Karpas-422 (cell line): ENCODE data around the gene RASSF4. TPM values are rescaled to one million over a fixed set of nuclear protein-coding genes. Genes with fewer than 3 reads are reported as not detected.

Experiments
- DNase-seq: peaks from one replicate; pipeline ENCODE4 v3.0.0-alpha.2; 2015
- H2AFZ ChIP-seq: fragments of 200-600 bp; sonication (generic); 2 replicates; pipeline ENCODE4 v1.6.1; 2014; ENCODE audit warnings: antibody characterized with exemption, low read length, mixed read lengths
- H3K27ac ChIP-seq: fragments of 200-600 bp; sonication (generic); 2 replicates; pipeline ENCODE4 v1.5.1; 2014; ENCODE audit warnings: mild to moderate bottlenecking, low read length, moderate library complexity
- H3K27me3 ChIP-seq: fragments of 200-600 bp; sonication (generic); 2 replicates; pipeline ENCODE4 v1.6.1; 2014; ENCODE audit warnings: low read length, mixed read lengths
- H3K36me3 ChIP-seq: fragments of 200-600 bp; sonication (generic); 2 replicates; pipeline ENCODE4 v1.6.1; 2014; ENCODE audit warnings: low read length, mixed read lengths; ENCODE audit not compliant: insufficient read depth
- H3K4me1 ChIP-seq: fragments of 200-600 bp; sonication (generic); 2 replicates; pipeline ENCODE4 v1.6.1; 2014; ENCODE audit warnings: mild to moderate bottlenecking, low read length, mixed read lengths
- H3K4me2 ChIP-seq: fragments of 200-600 bp; sonication (generic); 2 replicates; pipeline ENCODE4 v1.6.1; 2014; ENCODE audit warnings: low read length, low read depth, mild to moderate bottlenecking; ENCODE audit not compliant: poor library complexity, severe bottlenecking
- H3K4me3 ChIP-seq: fragments of 200-600 bp; sonication (generic); 2 replicates; pipeline ENCODE4 v1.5.1; 2014; ENCODE audit warnings: mild to moderate bottlenecking, antibody characterized with exemption, low read length, mixed read lengths
- H3K79me2 ChIP-seq: fragments of 200-600 bp; sonication (generic); 2 replicates; pipeline ENCODE4 v1.6.1; 2014; ENCODE audit warnings: mild to moderate bottlenecking, low read length, mixed read lengths
- H3K9ac ChIP-seq: fragments of 200-600 bp; sonication (generic); 2 replicates; pipeline ENCODE4 v1.6.0; 2014; ENCODE audit warnings: low read length
- H3K9me2 ChIP-seq: fragments of 200-600 bp; sonication (generic), shearing (Covaris generic); replicated peaks from 2 replicates; pipeline ENCODE4 v1.6.0; 2014; ENCODE audit warnings: mild to moderate bottlenecking, low read length, moderate library complexity; ENCODE audit not compliant: insufficient read depth
- H3K9me3 ChIP-seq: fragments of 300-700, 200-600 bp; sonication (generic); 2 replicates; pipeline ENCODE4 v1.6.1; 2014; ENCODE audit warnings: low read length, mixed read lengths
- H4K20me1 ChIP-seq: fragments of 200-600 bp; sonication (generic); 2 replicates; pipeline ENCODE4 v1.6.1; 2014; ENCODE audit warnings: mild to moderate bottlenecking, antibody characterized with exemption, low read length, low read depth; ENCODE audit not compliant: insufficient read depth
- total RNA-seq: library from RNA; depleted of rRNA; stranded (reverse); fragments of >200 nt; shearing (Covaris generic); gene quantifications from 2 replicates; pipeline ENCODE4 v1.2.3, GENCODE V29; 2014; ENCODE audit warnings: low replicate concordance

RASSF4 gene
- total RNA-seq, 1 experiment from 2014 or later, result 3.6 TPM

DNA sequence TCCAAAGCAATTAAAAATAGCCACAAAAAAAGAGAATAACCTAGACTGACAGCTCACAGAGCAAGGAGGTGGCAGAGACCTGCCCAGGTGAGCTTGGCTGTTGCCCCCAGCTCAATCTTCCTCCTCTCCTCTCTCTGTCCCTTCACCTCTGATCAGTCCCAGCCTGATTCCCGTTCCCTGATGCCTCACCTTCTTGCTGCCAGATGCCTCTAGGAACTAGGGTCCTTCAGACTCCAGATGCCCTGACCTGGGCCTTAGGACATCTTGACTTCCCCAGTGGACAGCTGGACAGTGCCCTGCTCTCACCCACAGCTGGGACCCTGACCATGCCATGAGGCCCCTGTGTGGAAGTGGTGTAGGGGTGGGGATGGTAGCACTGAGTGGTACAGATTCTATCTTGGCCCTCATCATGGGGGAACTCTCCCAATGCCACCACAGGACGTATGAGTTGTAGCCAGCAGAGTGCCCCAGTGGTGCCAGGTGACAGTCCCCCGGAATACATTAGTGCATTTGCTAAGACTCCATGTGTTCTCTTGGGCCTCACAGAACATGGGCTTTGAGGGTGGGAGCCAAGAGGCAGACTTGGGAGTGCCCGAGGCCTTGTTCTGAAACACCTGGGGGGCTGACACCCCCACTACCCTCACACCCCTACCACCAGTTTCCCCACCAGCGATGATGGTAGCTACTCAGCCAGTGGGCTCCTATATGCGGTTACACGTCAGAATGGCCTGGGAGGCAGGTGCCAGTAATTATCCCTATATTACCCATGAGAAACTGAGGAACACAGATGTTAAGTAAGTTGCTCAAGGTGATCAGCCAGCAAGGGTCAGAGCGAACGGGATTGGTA is 17.0 kb downstream of the RASSF4 start:
- no peaks in the 10 kb centered on the region for H3K36me3 ChIP-seq
- no peaks in the 10 kb centered on the region for H3K27me3 ChIP-seq
- H3K4me1 ChIP-seq, result peaks cover 22% of the 10 kb centered on the region
- no peak overlapping the region for H2AFZ ChIP-seq
- no peak for DNase-seq
- H3K4me2 ChIP-seq, result no peak overlapping the region
- no peaks in the 10 kb centered on the region for H3K9me2 ChIP-seq
- no peak overlapping the region for H3K9ac ChIP-seq
- H3K79me2 ChIP-seq, result no peaks in the 10 kb centered on the region
- H3K27ac ChIP-seq, result no peak overlapping the region
- no peaks in the 10 kb centered on the region for H3K9me3 ChIP-seq
- H4K20me1 ChIP-seq, result no peaks in the 10 kb centered on the region
- H3K4me3 ChIP-seq, result no peak overlapping the region

DNA sequence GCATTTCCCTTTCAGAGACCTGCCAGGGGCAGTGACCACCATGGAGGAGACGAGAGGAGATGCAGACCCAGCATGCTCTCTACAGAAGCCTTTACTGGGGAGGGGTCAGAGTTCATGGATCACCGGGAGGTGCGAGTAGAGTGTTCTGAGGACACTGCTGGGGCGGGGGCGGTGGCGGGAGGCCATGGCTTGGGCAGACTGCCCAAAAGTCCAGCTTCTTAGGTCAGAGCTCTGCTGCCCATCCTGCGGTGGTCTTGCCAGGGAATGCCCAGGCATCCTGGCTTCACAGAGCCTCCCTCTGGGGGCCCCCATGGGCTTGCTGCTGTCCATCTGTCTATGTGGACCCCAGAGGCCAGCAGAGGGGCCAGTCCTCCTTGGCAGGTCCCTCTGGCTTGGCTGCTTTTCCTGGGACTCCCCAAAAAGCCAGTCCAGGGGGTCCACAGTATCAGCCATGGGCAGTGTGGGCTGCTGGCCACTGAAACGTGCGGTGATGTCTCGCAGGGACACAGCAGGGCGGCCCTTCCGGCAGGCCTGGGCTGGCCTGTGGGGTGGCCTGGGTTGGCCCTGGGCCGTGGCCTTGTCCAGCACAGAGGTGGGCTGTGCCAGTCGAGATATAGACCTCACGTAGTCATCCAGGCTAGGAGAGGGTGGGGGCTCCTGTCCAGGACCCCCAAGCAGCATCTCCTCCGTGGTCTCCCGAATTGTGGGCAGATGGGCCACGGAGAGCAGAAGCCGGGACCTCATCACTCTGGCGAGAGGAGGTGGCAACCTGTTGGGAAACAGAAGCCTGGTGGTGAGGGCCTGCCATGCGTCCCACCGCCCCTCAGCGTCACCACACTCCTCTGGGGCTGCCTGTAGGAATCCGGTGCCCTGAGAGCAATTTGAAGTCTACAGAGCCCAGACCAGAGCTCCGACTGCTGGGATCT is 17.9 kb downstream of the RASSF4 start:
- Histone ChIP-seq H3K36me3 (no peaks in the 10 kb centered on the region), H3K9me2 (no peaks in the 10 kb centered on the region), H3K27me3 (no peaks in the 10 kb centered on the region), H3K79me2 (no peaks in the 10 kb centered on the region), H3K9me3 (no peaks in the 10 kb centered on the region), H4K20me1 (no peaks in the 10 kb centered on the region), H2AFZ (no peak overlapping the region), H3K4me2 (no peak overlapping the region), H3K4me3 (no peak overlapping the region), H3K27ac (no peak overlapping the region), H3K4me1 (peaks cover 22% of the 10 kb centered on the region), H3K9ac (no peak overlapping the region)
- no peak for DNase-seq

DNA sequence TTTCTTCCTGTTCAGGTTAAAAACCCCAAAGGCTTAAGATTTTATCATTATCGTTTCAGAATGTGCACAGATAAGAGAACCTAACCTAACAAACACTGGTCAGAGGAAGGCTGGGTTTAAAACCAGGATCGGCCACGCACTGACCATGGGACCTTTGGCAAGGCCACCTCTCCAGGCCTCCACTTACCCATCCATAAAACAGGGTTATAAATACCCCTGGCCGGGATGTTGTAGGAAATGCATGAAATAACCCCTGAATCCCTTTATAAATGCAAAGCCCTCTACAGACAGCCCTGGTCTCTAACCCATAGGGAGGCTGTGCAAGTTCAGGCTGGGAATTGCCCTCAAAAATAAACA is 18.6 kb downstream of the RASSF4 start:
- Histone ChIP-seq H3K9me3 (no peaks in the 10 kb centered on the region), H3K27me3 (no peaks in the 10 kb centered on the region), H3K79me2 (no peaks in the 10 kb centered on the region), H4K20me1 (no peaks in the 10 kb centered on the region), H3K4me2 (no peak overlapping the region), H3K9me2 (no peaks in the 10 kb centered on the region), H3K4me1 (peaks cover 16% of the 10 kb centered on the region), H3K9ac (no peak overlapping the region), H3K36me3 (no peaks in the 10 kb centered on the region), H3K27ac (no peak overlapping the region), H3K4me3 (no peak overlapping the region), H2AFZ (no peak overlapping the region)
- DNase-seq, result no peak

DNA sequence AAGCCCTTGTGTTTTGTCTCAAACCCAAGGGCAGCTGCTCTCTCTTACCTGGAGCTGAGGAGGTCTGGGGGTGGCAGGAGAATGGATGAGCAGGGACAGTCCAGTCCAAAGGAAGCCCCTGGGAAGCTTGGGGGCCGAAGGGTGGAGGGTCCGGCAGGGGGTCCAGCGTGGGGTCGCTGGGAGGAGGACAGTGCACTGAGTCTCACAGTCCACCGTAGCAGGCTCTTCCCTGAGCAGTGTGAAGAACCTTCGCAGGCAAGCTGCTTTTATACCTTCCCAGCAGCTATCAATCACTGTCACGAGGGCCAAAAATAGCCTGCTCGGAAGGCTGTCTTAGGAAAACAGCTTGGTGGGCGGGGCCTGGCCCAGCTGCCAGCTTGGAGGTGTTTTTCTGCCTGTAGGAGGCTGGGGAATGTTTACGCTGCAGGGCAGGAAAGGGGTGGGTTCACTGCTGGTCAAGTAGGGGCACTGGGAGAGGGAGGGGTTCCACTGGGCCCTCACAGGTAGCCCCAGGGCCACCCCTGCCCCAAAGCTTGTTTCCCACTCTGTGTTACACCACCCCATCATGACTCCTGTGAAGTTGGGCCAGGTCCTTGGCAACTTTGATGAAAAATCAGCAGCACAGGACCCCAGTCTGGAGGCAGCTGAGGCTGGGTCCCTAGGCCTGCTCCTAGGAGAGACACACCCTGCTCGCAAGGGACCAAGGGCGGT is 19.1 kb downstream of the RASSF4 start, which contains the start of gene DEPP1:
DEPP1 (minus strand) TSS at position 240 of the 711 bp plus-strand sequence. CDS start 779 bp downstream, outside the sequence.
- Histone ChIP-seq H3K9me3 (no peaks in the 10 kb centered on the region), H3K79me2 (no peaks in the 10 kb centered on the region), H3K27me3 (no peaks in the 10 kb centered on the region), H3K9ac (no peak within 1 kb of the TSS), H3K9me2 (no peaks in the 10 kb centered on the region), H3K4me3 (no peak within 1 kb of the TSS), H3K4me2 (no peak within 1 kb of the TSS), H4K20me1 (no peaks in the 10 kb centered on the region), H3K4me1 (peaks cover 11% of the 10 kb centered on the region), H3K27ac (no peak within 1 kb of the TSS), H2AFZ (no peak within 1 kb of the TSS), H3K36me3 (no peaks in the 10 kb centered on the region)
- DNase-seq, result no peak

DNA sequence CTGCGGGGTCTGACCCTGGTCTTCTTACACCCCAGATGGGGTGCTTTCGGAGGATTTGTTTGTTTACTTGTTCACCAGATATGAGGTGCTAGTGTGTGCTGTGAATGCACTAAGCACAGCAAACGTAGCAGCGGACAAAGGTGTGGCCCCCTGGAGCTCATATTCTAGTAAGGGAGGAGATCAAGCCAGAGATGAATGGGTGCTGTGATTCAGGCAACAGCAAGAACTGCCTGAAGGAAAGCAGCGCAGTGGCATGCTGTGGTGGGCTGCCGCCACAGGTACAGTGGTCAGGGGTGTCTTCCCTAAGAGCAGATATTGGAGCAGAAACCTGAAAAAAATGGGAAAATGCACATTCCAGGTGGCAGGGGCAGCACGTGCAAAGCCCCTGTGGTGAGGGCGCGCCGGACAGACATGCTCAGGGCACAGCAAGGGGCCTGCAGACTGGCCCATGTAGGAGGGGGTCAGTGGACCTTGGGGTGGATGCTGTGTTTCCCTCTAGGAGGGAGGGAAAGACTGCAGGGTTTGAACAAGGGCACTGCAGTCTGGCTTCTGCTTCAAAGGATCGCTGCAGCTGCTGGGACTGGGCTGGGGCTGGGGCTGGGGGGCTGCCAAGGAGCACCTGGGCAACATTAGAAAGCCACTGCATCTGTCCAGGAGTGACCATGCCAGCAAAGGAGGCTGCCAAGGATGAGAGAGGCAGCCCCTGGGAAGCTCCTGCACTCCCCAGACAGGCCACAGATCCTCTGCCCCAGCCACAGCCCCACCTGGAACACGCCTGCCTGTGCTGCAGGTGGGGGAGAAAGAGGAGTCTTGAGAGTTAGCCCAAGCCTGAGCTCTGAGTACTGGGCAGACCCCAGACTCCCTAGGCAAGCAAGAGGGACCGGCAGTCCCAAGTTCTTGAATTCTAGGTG is 19.9 kb downstream of the RASSF4 start:
- Histone ChIP-seq H3K27me3 (no peaks in the 10 kb centered on the region), H4K20me1 (no peaks in the 10 kb centered on the region), H3K9me3 (no peaks in the 10 kb centered on the region), H3K36me3 (no peaks in the 10 kb centered on the region), H3K4me1 (peaks cover 3% of the 10 kb centered on the region), H3K9ac (no peak overlapping the region), H3K79me2 (no peaks in the 10 kb centered on the region), H3K27ac (no peak overlapping the region), H3K9me2 (no peaks in the 10 kb centered on the region), H3K4me3 (no peak overlapping the region), H3K4me2 (no peak overlapping the region), H2AFZ (no peak overlapping the region)
- DNase-seq, result no peak

DNA sequence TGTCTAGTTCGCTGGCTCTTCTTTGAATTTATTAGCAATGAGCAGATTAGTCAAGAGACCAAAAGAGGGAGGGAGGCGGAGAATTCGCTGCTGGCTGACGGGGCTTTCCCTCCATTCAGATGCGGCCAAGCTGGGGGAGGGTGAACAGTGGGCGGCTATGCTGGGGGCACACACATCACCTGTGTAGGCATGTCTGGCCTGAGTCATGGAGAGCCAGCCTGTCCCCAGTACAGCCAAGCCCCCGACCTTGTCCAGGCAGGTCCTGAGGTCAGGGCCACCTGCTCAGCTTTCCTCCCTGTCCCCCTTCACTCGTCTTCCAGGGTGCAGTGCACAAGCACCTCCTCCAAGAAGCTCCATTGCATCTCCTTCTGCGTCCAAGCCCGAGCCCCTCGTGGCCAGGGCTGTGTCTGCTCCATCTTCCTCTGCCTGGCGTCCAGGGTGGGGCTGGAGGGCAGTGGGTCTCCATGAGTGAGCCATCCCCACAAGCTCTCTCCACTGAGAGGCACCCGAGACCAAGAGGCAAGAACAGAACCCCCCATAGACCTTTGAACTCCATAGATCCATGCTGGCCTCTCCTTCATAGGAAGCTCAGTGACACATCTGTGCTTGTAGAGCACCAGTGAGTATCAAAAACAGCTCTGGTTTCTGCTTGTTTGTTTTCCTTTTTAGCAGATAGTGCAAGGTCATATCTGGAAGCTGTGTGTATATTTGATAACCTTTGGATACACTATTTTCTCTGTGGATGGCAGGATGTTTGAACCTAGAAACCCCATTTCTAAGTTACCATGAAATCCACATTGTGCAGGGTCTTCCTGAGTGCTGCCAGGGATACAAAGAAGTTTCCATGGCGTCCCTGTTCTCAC is 20.9 kb downstream of the RASSF4 start:
- no peaks in the 10 kb centered on the region for H3K9me2 ChIP-seq
- DNase-seq, result no peak
- no peak overlapping the region for H2AFZ ChIP-seq
- no peaks in the 10 kb centered on the region for H3K27me3 ChIP-seq
- H3K4me1 ChIP-seq, result no peaks in the 10 kb centered on the region
- H3K9me3 ChIP-seq, result no peaks in the 10 kb centered on the region
- H3K9ac ChIP-seq, result no peak overlapping the region
- no peaks in the 10 kb centered on the region for H3K36me3 ChIP-seq
- no peaks in the 10 kb centered on the region for H4K20me1 ChIP-seq
- no peak overlapping the region for H3K4me2 ChIP-seq
- H3K4me3 ChIP-seq, result no peak overlapping the region
- no peak overlapping the region for H3K27ac ChIP-seq
- no peaks in the 10 kb centered on the region for H3K79me2 ChIP-seq
